ENCODE measurements around the gene PAK1IP1. TPM values are rescaled to one million over a fixed set of nuclear protein-coding genes. Genes with fewer than 3 reads are reported as not detected.

PAK1IP1 gene
- total RNA-seq, 1 donor from 2014 or later = 30.8 TPM

GRCh38 chr6:10756085-10756484, 61.3 kb downstream of the PAK1IP1 start:
- H3K36me3 ChIP-seq (ENCODE audit: control insufficient read depth, insufficient read depth, low read length) = peaks cover 3% of the 10 kb centered on the region
- H3K4me3 ChIP-seq (ENCODE audit: low read depth, low read length) = no peak overlapping the region
- TF ChIP-seq CTCF (IDR thresholded peaks at IDR 0.05; ENCODE audit: insufficient read depth, low read length, poor library complexity, severe bottlenecking) = no peak
- DNase-seq (ENCODE audit: low read depth) = no peak
- no peaks in the 10 kb centered on the region for H3K27me3 ChIP-seq (ENCODE audit: control insufficient read depth, insufficient read depth, low read length)

Other genes starting within 250 kb of the PAK1IP1 start
- gene GCNT2, start 173.6 kb upstream of the PAK1IP1 start, total RNA-seq = 6.5 and 7.3 TPM in 2 replicates
- gene C6orf52, start 356 bp upstream of the PAK1IP1 start, total RNA-seq = 3.1 and 3.3 TPM in 2 replicates
- gene TMEM14C, start 28.1 kb downstream of the PAK1IP1 start, total RNA-seq = 190 and 196 TPM in 2 replicates
- 86.5 and 99.8 TPM in 2 replicates for gene TMEM14B, start 52.8 kb downstream of the PAK1IP1 start, total RNA-seq
- gene MAK, start 143.6 kb downstream of the PAK1IP1 start, total RNA-seq = 0.14 and 0.17 TPM in 2 replicates
- gene GCM2, start 187.1 kb downstream of the PAK1IP1 start, total RNA-seq = not detected in 2 replicates
- gene SYCP2L, start 192.1 kb downstream of the PAK1IP1 start, total RNA-seq = 0.71 and 2.5 TPM in 2 replicates

Measured in kidney epithelial cell (primary cell).